PC-3 (cell line): ENCODE measurements around the gene ELANE. TPM values are rescaled to one million over a fixed set of nuclear protein-coding genes. Genes with fewer than 3 reads are reported as not detected.

Experiments
- ATAC-seq: fragments of 200-7000 bp; cut with Tn5 transposase; 2 replicates; pipeline ENCODE4 v1.9.1; 2020; ENCODE audit warnings: mild to moderate bottlenecking, moderate library complexity
- BruUV-seq: library from RNA; stranded (reverse); fragments of 400-500 nt; replicated peaks from 2 replicates; lab custom pipeline; 2021; lab: Mats Ljungman, UMichigan
- CTCF ChIA-PET: fragments of 300-600 bp; sonication (Branson Sonifier 250); formaldehyde crosslinking; loops from one replicate; lab custom pipeline; 2022; ENCODE audit warnings: antibody characterized with exemption; lab: Charles Lee
- POLR2A ChIA-PET: fragments of 300-600 bp; sonication (Branson Sonifier 250); formaldehyde crosslinking; loops from one replicate; lab custom pipeline; 2022; ENCODE audit warnings: antibody characterized with exemption; ENCODE audit not compliant: unreplicated experiment; lab: Charles Lee
- DNase-seq: peaks from one replicate; pipeline ENCODE4 v3.0.0-alpha.2; 2015
- H2AFZ ChIP-seq: fragments of 300-600 bp; sonication (generic); 2 replicates; pipeline ENCODE4 v1.6.0; 2016; ENCODE audit warnings: antibody characterized with exemption, low read length
- H3F3A ChIP-seq: fragments of 300-600 bp; sonication (generic); one replicate; pipeline ENCODE4 v1.6.0; 2017; ENCODE audit warnings: antibody characterized with exemption, low read length, control low read depth, mild to moderate bottlenecking; ENCODE audit not compliant: unreplicated experiment
- H3K27ac ChIP-seq: fragments of 300-600 bp; sonication (generic); 2 replicates; pipeline ENCODE4 v1.5.1; 2016; ENCODE audit warnings: mild to moderate bottlenecking, low read length
- H3K27me3 ChIP-seq: fragments of 300-600 bp; sonication (generic); 2 replicates; pipeline ENCODE4 v1.6.1; 2016; ENCODE audit warnings: low read length, mixed read lengths
- H3K36me3 ChIP-seq: fragments of 300-600 bp; sonication (generic); 2 replicates; pipeline ENCODE4 v1.6.1; 2016; ENCODE audit warnings: low read depth, mixed run types, low read length, mixed read lengths
- H3K4me1 ChIP-seq: fragments of 300-600 bp; sonication (generic); 2 replicates; pipeline ENCODE4 v1.5.1; 2016; ENCODE audit warnings: low read length; ENCODE audit not compliant: insufficient read depth
- H3K4me2 ChIP-seq: fragments of 300-600 bp; sonication (generic); 2 replicates; pipeline ENCODE4 v1.6.0; 2016; ENCODE audit warnings: low read length
- H3K4me3 ChIP-seq: fragments of 300-600 bp; sonication (generic); 2 replicates; pipeline ENCODE4 v1.5.1; 2016; ENCODE audit warnings: mild to moderate bottlenecking, low read length, mixed read lengths
- H3K79me2 ChIP-seq: fragments of 300-600 bp; sonication (generic); 2 replicates; pipeline ENCODE4 v1.6.1; 2017; ENCODE audit warnings: low read length, mixed read lengths
- H3K9ac ChIP-seq: fragments of 300-600 bp; sonication (generic); 2 replicates; pipeline ENCODE4 v1.6.0; 2016; ENCODE audit warnings: mild to moderate bottlenecking, low read length
- H3K9me2 ChIP-seq: fragments of 300-600 bp; sonication (generic); replicated peaks from 2 replicates; pipeline ENCODE4 v1.6.1; 2016; ENCODE audit warnings: mixed run types, low read length, mixed read lengths
- H3K9me3 ChIP-seq: fragments of 300-600 bp; sonication (generic); 2 replicates; pipeline ENCODE4 v1.6.1; 2016; ENCODE audit warnings: low read length, mixed read lengths
- H4K20me1 ChIP-seq: fragments of 300-600 bp; sonication (generic); 2 replicates; pipeline ENCODE4 v1.6.1; 2016; ENCODE audit warnings: low read length, mixed read lengths
- CTCF ChIP-seq: fragments of 300-600 bp; sonication (generic); conservative IDR thresholded peaks from 2 replicates; pipeline ENCODE4 v1.5.1; 2017; ENCODE audit warnings: antibody characterized with exemption, low read depth, mild to moderate bottlenecking, low read length
- EZH2 ChIP-seq: fragments of 300-600 bp; sonication (generic); IDR thresholded peaks from one replicate; pipeline ENCODE4 v1.6.1; 2017; ENCODE audit warnings: antibody characterized with exemption, mild to moderate bottlenecking, low read length; ENCODE audit not compliant: unreplicated experiment
- EZH2phosphoT487 ChIP-seq: fragments of 300-600 bp; sonication (generic); IDR thresholded peaks from 2 replicates; pipeline ENCODE4 v1.6.1; 2018; ENCODE audit warnings: mild to moderate bottlenecking, antibody characterized with exemption, low read length, borderline replicate concordance
- intact Hi-C: fragments of 100-400 bp; cut with micrococcal nuclease; formaldehyde crosslinking; loops from 2 replicates; pipeline ENCODE4 v1.9.0; 2023
- total RNA-seq: library from RNA; depleted of rRNA; stranded (reverse); fragments of >200 nt; gene quantifications from 2 replicates; pipeline ENCODE4 v1.2.3, GENCODE V29; 2014

The ELANE gene
- total RNA-seq, 1 experiment from 2014 or later: not detected

GRCh38 chr19:862581-863314 lies 10.6 kb downstream of the ELANE start:
- Histone ChIP-seq H3K27ac (no peak overlapping the region), H3K79me2 (no peaks in the 10 kb centered on the region), H3K36me3 (no peaks in the 10 kb centered on the region), H3K4me3 (no peak overlapping the region), H3K4me1 (no peaks in the 10 kb centered on the region), H3K4me2 (no peak overlapping the region), H3K27me3 (no peaks in the 10 kb centered on the region), H3K9me3 (no peaks in the 10 kb centered on the region), H3K9ac (no peak overlapping the region), H2AFZ (no peak overlapping the region), H3K9me2 (no peaks in the 10 kb centered on the region), H4K20me1 (no peaks in the 10 kb centered on the region), H3F3A (no peaks in the 10 kb centered on the region)
- no TSS peak for BruUV-seq
- TF ChIP-seq EZH2phosphoT487 (no peak), EZH2 (no peak), CTCF (no peak)
- ChIA-PET CTCF (no interaction called here), POLR2A (interaction anchor here (0.6 kb wide), 1 partner anchor 13 kb away, joined by 5 read pairs; no protein-coding TSS in a partner anchor)
- intact Hi-C loops: no loop called here
- peak; percentile 12 for ATAC-seq
- no peak for DNase-seq

GRCh38 chr19:863315-863620 lies 11.2 kb downstream of the ELANE start:
- Histone ChIP-seq H3K4me1 (no peaks in the 10 kb centered on the region), H3K9ac (no peak overlapping the region), H3K27me3 (no peaks in the 10 kb centered on the region), H3K4me2 (no peak overlapping the region), H3K79me2 (no peaks in the 10 kb centered on the region), H3F3A (no peaks in the 10 kb centered on the region), H2AFZ (no peak overlapping the region), H3K27ac (no peak overlapping the region), H3K9me2 (no peaks in the 10 kb centered on the region), H4K20me1 (no peaks in the 10 kb centered on the region), H3K4me3 (no peak overlapping the region), H3K9me3 (no peaks in the 10 kb centered on the region), H3K36me3 (no peaks in the 10 kb centered on the region)
- ChIA-PET POLR2A (interaction anchor here (0.6 kb wide), 1 partner anchor 13 kb away, joined by 5 read pairs; no protein-coding TSS in a partner anchor), CTCF (no interaction called here)
- DNase-seq (no peak), ATAC-seq (no peak)
- intact Hi-C loops: no loop called here
- TF ChIP-seq EZH2 (no peak), EZH2phosphoT487 (no peak), CTCF (no peak)
- no TSS peak for BruUV-seq

- H3F3A ChIP-seq: no peaks in the 10 kb centered on the region
- no peak overlapping the region for H3K4me2 ChIP-seq
- H2AFZ ChIP-seq: no peak overlapping the region
- POLR2A ChIA-PET: no interaction called here
- H4K20me1 ChIP-seq: no peaks in the 10 kb centered on the region
- H3K79me2 ChIP-seq: no peaks in the 10 kb centered on the region
- CTCF ChIA-PET: interaction anchor here (0.5 kb wide), 1 partner anchor 69 kb away, joined by 3 read pairs; no protein-coding TSS in a partner anchor
- H3K9me2 ChIP-seq: no peaks in the 10 kb centered on the region
- no peaks in the 10 kb centered on the region for H3K36me3 ChIP-seq
- no peak overlapping the region for H3K9ac ChIP-seq
- peaks cover 12% of the 10 kb centered on the region for H3K4me1 ChIP-seq
- no TSS peak for BruUV-seq
- DNase-seq (no peak), ATAC-seq (no peak)
- H3K27me3 ChIP-seq: no peaks in the 10 kb centered on the region
- no peak overlapping the region for H3K4me3 ChIP-seq
- no peak overlapping the region for H3K27ac ChIP-seq
- H3K9me3 ChIP-seq: no peaks in the 10 kb centered on the region
- TF ChIP-seq CTCF: no peak
- TF ChIP-seq EZH2: no peak
- TF ChIP-seq EZH2phosphoT487: no peak
- intact Hi-C loops: no loop called here
Observed at GRCh38 chr19:866769-867300, 14.7 kb downstream of the ELANE start.
